ENCODE data around the gene CDH13. TPM values are rescaled to one million over a fixed set of nuclear protein-coding genes. Genes with fewer than 3 reads are reported as not detected.
A peak's percentile ranks its signal among the peaks of the same experiment; 100 is the strongest.

The CDH13 gene
- total RNA-seq, 4 donors from 2014 or later, result 2.0 to 6.6 (median 4.1) TPM; not detected in 1

DNA sequence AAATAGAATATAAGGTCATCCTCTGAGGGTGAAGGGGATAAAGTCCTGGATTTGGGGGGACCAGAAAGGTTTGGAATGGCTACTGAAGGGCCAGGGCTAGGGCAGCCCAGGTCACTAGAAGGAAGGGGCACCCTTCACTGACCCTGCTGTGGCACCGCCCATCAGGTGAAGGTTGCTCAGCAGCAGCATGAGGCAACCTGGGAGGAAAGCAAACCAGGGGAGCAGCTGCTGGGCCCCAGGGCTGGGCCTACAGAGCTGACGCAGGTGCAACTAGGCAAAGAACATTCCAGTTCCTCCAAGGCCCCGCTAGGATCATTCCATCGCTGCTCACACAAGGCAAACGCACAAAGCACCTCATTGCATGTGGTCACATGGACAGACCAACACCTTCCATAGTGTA lies 1177.6 kb downstream of the CDH13 start:
- no peaks in the 10 kb centered on the region for H3K9me3 ChIP-seq
- TF ChIP-seq, protein P1, sequence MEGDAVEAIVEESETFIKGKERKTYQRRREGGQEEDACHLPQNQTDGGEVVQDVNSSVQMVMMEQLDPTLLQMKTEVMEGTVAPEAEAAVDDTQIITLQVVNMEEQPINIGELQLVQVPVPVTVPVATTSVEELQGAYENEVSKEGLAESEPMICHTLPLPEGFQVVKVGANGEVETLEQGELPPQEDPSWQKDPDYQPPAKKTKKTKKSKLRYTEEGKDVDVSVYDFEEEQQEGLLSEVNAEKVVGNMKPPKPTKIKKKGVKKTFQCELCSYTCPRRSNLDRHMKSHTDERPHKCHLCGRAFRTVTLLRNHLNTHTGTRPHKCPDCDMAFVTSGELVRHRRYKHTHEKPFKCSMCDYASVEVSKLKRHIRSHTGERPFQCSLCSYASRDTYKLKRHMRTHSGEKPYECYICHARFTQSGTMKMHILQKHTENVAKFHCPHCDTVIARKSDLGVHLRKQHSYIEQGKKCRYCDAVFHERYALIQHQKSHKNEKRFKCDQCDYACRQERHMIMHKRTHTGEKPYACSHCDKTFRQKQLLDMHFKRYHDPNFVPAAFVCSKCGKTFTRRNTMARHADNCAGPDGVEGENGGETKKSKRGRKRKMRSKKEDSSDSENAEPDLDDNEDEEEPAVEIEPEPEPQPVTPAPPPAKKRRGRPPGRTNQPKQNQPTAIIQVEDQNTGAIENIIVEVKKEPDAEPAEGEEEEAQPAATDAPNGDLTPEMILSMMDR (IDR thresholded peaks at IDR 0.05), result no peak
- no peak for TF ChIP-seq POLR2A (IDR thresholded peaks at IDR 0.05)
- DNase-seq, result no peak
- H3K27me3 ChIP-seq, result no peaks in the 10 kb centered on the region
- H3K27ac ChIP-seq, result peak overlapping the region in 1 of 4 donors; percentile 23
- H3K4me3 ChIP-seq, result no peak overlapping the region
- peaks cover 0 to 6% (median 5%) of the 10 kb centered on the region in 4 donors for H3K4me1 ChIP-seq
- H3K36me3 ChIP-seq, result no peaks in the 10 kb centered on the region

DNA sequence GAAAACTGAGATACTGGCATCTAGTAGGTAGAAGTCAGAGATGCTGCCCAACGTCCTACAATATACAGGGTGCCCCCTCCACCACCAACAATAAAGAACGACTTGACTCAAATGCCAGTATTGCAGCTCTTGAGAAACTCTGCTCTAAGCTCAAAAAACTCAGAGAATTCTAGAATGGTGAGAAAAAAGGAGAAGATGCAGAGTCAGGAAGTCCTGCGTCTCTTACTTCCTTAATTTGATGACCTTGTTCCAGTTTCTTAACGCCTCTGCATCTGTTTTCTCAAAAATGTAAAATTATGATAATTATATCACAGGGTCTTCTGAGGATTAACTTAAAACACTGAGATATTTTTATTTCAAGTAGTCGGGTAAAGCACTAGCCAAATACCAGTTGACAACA lies 1179.3 kb downstream of the CDH13 start:
- Histone ChIP-seq H3K27me3 (no peaks in the 10 kb centered on the region), H3K36me3 (no peaks in the 10 kb centered on the region), H3K4me3 (no peak overlapping the region), H3K4me1 (peaks cover 0 to 10% (median 5%) of the 10 kb centered on the region in 4 donors), H3K9me3 (no peaks in the 10 kb centered on the region), H3K27ac (peak overlapping the region in 2 of 4 donors; percentile 52 to 90)
- DNase-seq, result no peak
- TF ChIP-seq, protein P1 (IDR thresholded peaks at IDR 0.05), result no peak
- TF ChIP-seq POLR2A (IDR thresholded peaks at IDR 0.05), result no peak

DNA sequence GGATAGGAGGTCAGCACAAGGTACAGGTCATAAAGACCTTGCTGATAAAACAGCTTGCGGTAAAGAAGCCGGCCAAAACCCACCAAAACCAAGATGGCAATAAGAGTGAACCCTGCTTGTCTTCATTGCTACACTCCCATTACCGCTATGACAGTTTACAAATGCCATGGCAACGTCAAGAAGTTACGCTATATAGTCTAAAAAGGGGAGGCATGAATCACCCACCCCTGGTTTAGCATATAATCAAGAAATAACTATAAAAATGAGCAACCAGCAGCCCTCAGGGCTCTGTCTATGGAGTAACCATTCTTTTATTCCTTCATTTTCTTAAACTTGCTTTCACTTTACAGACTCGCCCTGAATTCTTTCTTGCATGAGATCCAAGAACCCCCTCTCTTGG lies 1180.0 kb downstream of the CDH13 start:
- H3K27ac ChIP-seq, result peak overlapping the region in 2 of 4 donors; percentile 81 to 90
- no peak overlapping the region for H3K4me3 ChIP-seq
- DNase-seq, result no peak
- no peak for TF ChIP-seq POLR2A (IDR thresholded peaks at IDR 0.05)
- TF ChIP-seq, protein P1 (IDR thresholded peaks at IDR 0.05), result no peak
- peaks cover 0 to 4% (median 0%) of the 10 kb centered on the region in 3 donors for H3K36me3 ChIP-seq
- peaks cover 0 to 10% (median 5%) of the 10 kb centered on the region in 4 donors for H3K4me1 ChIP-seq
- H3K27me3 ChIP-seq, result no peaks in the 10 kb centered on the region
- H3K9me3 ChIP-seq, result no peaks in the 10 kb centered on the region

DNA sequence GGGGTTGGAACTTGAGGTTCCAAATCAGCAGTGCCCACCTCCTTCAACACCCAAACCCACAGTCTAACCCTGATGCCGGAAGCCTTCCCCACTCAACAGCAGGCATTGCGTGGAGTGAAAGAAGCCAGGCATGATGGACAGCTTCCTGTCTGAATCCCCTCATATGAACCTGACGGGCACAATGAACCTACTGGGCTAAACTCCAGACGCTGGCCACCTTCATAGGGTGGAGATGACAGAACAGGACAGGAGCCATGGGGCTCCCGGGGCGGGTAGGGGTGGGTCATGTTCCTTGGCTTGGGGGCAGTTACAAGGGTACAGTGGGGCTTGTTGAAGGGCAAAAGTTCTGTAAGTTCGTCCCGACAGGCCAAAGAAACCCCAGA lies 1180.5 kb downstream of the CDH13 start:
- Histone ChIP-seq H3K27me3 (no peaks in the 10 kb centered on the region), H3K27ac (peak overlapping the region; percentile 81 to 90 (median 86)), H3K4me3 (peak overlapping the region; percentile 91 to 95 (median 92)), H3K4me1 (peaks cover 0 to 10% (median 5%) of the 10 kb centered on the region in 4 donors), H3K9me3 (no peaks in the 10 kb centered on the region), H3K36me3 (peaks cover 0 to 7% (median 0%) of the 10 kb centered on the region in 3 donors)
- DNase-seq, result no peak
- TF ChIP-seq, protein P1 (IDR thresholded peaks at IDR 0.05), result no peak
- no peak for TF ChIP-seq POLR2A (IDR thresholded peaks at IDR 0.05)

DNA sequence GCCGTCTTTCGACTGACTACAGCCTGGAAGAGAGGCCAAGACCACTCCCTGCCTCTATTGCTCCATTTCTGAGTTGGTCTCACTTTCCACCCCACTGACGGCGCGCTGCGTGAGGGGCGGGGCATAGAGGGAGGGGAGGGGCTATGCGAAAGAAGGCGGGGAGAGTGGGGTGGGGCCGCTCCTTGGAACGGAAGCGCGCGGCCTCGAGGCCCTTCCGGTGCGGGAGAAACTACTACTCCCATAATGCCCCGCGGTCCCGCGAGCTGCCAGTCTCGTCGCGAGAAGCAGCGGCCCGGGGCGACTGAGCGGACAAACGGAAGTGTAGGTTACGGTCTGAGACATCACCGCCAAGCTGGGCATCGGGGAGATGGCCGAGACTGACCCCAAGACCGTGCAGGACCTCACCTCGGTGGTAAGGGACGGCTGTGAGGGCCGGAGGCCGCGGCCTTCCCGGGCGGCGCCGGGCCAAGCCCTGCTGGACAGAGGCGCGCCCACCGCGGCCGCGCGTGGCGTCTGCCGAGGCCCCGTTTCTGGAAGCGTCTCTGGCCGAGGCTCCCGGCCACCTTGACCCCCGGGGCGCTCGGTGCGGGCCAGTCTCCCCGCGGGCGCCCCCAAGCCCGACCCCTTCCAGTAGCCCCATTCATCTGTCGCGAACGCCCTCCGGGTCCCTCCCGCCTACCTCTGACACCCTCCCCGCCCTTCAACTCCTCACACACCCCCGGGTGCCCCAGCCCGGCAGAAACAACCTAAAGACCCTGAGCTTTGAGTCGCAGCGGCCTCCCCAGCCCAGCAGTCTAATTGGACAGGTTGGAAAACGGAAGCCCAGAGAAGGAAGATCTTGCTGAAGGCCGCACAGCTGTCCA lies 1181.2 kb downstream of the CDH13 start, which contains the start of gene HSBP1:
Gene HSBP1 (plus strand): TSS at position 269 of the 863 bp plus-strand sequence. CDS start 99 bp downstream, at position 368.
- no peaks in the 10 kb centered on the region for H3K9me3 ChIP-seq
- peak; percentile 94 to 98 (median 97) for DNase-seq
- H3K4me3 ChIP-seq, result peak within 1 kb of the TSS; percentile 91 to 95 (median 92)
- peak; percentile 55 to 69 for TF ChIP-seq POLR2A (IDR thresholded peaks at IDR 0.05)
- TF ChIP-seq, protein P1 (IDR thresholded peaks at IDR 0.05), result peak in 1 of 6 experiments; percentile 25
- H3K27me3 ChIP-seq, result no peaks in the 10 kb centered on the region
- H3K36me3 ChIP-seq, result peaks cover 0 to 13% (median 0%) of the 10 kb centered on the region in 3 donors
- H3K4me1 ChIP-seq, result peaks cover 0 to 10% (median 5%) of the 10 kb centered on the region in 4 donors
- H3K27ac ChIP-seq, result peak within 1 kb of the TSS; percentile 81 to 90 (median 86)

Data from Peyer's patch (tissue), 4 donors.